A549 treated with dexamethasone at 1 μM for 4 hours (cell line): ENCODE data around the gene FGF7. TPM values are rescaled to one million over a fixed set of nuclear protein-coding genes. Genes with fewer than 3 reads are reported as not detected.

Experiments used
- total RNA-seq: library from RNA; stranded (reverse); fragments of 200-300 nt; extraction: Qiagen RNA extraction; gene quantifications from 5 replicates; pipeline ENCODE4 v1.2.3, GENCODE V29; 2022

FGF7 gene
- 0.07 TPM in 1 of 5 replicates, not detected in the others for total RNA-seq

GRCh38 chr15:49423021-49423420 lies at the start of gene FGF7:
TSS of gene FGF7 (plus strand) at chr15:49423242. CDS start at chr15:49424298, 1,056 bp downstream.

Other genes starting within 250 kb of the FGF7 start
- 0.77 to 1.4 TPM (median 1.2 TPM) in 5 replicates for gene FAM227B, start 197.6 kb downstream of the FGF7 start, total RNA-seq
- 18.7 to 21.0 TPM (median 19.0 TPM) in 5 replicates for gene DTWD1, start 197.8 kb downstream of the FGF7 start, total RNA-seq